Inflammatory macrophage (primary cell): Measurements from ENCODE around the gene TNIK.
A peak's percentile ranks its signal among the peaks of the same experiment; 100 is the strongest.

Experiments used
- DNase-seq, 2 donors: peaks; one replicate each; pipeline ENCODE4 v3.0.0-alpha.2; 2020 to 2022

The TNIK gene

DNA sequence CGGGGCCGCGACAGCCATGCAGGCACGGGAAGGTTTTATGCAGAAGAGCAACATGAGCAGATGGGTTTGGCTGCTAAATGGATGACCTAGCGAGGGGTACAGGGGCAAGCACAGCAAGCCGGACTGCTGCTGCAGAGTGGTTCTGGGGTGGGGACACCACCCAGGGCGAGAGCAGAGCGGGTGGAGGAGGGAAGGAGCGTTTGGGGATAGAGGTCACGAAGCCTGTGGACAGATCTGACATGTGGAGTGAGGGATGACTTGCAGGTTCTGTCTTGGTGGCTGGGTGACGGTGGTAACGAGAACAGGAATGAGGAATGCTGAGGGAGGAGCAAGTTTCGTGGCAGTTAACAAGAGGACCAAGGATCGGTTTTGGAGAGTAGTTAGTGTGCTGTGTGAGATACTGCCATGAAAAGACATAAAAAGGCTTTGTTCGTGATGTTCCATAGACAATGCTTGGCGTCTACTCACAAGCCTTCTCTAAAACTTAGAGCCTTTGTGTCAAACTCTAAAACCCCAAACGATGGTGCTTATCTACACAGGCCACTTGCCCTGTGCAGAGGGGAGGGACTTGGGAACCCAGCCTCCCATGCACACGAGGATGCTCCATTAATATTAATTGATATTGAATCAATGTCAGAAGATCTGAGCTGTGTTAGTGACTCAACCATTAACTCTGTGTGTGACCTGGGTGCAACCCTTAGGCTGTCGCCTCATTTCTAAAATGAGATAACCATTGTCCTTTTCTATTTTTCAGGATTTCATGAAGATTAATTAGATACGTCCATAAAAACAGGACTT is 301.0 kb downstream of the TNIK start:
- no peak for DNase-seq

DNA sequence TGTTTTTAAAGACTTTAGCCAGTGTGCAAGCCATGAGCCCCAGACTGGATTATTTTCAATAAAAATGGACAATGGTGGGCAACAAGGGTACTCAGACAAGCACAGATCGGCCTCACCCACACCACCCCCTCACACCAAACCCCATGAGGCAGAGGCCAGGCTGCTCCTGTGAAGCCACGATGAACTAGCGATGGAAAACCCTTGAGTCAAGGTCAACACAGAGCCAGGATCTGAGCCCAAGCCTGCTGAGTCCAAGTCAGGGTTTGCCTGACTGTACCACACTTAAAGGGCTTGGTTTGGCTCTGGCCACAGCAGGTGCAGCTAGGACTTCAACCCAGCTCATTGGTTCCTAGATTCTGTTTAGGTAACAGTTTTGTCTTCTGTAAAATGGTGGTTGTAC is 302.2 kb downstream of the TNIK start:
- no peak for DNase-seq

DNA sequence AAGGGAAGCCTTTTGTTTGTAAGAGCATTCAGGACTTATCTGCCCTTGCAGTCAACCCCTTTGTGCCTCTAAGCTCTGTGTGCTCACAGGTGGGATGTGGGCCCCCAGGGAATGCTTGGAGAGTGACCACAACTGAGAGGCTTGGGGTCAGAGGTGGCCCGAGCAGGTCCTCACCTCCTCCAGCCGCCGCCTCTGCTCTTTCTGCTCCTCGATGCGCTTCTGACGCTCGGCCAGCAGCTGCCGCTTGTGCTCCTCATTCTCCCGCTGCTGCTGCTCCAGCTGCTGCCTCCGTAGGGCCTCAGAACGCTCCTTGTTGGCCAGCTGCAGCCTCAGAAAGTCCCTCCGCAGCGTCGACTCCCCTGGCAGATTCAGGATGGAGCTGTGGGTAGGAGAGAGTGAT is 302.9 kb downstream of the TNIK start:
- DNase-seq: no peak

DNA sequence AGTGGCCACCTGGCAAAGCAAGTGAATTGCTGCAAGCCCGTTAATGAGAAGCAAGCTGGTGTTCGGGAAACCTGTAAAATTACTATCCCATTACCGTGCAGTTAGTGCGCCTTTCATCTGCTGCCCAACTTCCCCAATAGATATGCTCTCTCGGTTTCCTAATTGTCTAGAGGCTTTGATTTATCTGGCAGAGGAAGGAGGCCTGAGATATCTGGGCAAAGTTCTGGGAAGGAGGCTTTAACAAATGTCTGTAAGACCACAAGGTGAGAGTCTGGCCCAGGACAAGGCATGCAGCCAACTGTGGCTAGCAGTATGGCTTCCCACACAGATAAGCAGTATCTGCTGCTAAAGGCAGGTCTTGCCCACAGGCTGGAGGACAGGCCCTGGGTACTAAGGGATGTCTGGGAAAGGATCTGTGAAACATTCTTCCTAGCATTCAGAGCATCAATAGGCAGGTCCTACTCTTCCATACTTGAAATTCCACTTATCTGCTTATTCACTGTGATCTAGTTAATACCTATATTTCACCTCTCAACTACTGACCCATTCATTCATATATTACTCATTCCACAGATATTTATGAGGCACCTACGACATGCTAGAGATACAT is 303.7 kb downstream of the TNIK start:
- no peak for DNase-seq

DNA sequence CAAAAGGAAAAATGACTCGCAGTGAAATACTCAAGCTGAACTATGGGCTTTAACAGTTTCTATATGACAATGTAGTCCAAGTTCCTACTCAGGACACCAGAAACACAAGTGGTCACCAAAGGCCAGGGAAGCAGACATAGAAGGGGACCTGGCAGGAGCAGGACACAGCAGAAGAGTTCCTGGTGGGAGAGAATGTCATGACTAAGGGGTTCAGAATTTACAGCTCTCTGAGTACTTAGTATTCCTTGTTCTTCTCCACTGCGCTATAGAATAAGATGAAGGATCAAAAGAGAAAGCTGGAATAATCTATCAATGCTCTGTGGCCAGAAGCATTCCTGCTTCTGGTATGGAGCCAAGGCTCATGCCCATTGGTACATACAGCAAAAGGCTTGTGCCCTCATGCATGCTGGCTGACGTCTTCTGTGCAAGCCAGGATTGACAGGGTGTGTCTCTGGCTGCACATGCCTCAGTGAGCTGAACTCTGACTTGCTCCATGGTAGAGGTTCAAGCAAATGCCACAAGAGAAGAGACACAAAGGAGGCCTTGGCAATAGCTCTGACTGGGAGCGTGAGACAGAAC is 305.0 kb downstream of the TNIK start:
- no peak for DNase-seq

DNA sequence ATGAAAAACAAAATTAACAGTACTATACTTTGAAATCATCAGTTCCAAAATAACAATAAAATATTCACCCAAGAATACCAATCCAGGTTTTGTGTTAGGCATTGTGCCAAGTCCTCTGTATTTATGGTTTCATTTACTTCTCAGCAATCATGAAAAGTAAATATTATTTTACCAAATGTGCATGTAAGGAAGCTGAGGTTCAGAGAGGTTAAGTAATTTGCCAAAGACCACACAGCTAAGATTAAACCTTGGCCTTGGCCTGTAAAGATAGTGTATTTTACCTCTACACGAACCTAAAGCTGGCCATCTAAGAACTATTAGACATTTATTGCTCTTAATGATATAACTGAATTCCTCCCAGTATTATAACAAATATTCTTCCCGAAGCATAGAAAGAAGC is 309.3 kb downstream of the TNIK start:
- no peak for DNase-seq

DNA sequence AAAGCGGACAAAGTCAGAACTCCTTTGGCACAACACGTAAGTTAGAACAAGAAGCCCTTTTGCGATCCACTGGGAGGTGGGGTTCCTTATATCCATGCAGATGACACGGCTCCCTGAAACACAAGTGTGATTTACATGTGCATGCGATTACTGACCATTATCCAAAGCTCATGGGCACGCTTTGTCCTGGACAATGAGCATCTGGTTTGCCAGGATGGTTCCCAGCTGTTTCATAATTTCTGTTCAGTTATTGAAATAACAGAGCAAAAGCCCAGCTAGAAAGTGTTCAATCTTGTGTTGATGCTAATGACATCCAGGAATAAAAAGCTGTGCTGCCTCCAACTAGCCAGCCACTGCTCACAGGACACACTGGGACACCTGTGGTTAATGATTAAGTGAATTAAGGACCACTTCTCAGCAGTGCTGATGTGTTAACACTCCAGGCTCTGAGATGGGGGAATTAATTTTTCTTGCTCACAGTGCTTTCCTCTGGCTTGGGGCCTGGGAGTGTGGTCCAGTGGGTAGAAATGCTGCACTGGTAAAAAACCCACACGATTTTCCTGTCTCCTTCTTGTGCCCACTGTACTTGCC is 310.6 kb downstream of the TNIK start:
- DNase-seq: no peak

DNA sequence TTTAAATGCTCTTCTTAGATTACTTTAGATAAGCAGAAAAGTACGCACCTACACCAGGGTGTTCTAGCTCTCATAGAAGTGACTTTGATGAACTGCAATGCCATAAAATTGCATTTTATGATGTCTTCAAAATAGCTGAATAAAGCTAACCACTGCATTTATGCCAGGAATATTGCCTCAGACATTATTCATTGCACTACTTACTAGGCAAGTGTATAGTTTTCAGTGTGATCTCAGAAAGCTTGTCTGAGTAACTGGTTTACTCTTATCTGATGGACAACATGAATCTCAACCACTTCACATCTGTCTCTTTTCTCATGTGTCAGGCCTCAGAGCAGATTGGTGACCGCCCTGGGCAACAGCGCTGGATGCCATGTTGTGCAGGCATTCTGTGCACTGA is 314.4 kb downstream of the TNIK start:
- no peak for DNase-seq

DNA sequence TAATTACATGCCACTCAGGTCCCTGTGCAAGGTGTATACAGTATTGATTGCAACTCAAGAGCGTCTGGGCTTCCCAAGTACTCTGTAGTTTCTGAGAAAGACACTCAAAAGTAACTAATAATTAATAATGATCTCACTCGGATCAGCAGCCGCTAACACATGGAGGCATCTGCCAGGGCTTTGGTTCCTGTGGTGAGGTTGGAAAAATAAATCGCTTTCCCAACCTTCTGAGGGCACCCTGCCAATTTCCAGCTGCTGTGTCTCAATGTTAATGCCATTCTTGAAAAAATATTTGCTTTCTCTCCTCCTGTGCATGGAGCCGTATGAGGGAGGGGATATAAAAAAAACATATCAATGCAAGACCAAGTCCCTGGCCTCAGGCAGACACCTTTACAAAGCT is 317.2 kb downstream of the TNIK start:
- no peak for DNase-seq

DNA sequence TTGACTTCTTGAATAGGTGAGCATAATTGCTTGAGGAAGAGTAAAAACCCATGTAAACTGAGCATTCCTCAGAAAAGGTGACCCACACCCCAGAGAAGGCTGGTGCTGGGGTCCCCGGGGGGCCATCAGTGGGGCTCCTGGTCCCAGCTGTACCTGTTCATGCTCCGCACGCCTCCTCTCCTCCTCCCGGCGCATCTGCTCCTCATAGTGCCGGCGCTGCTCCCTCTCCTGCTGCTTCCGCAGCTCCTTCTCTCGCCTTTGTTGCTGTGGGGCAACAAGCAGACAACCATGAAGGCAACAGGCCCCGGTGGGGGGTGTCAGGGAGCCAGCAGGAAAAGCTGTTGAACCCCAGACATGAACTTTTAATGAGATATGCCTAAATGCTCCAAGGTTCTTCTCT is 320.0 kb downstream of the TNIK start:
- DNase-seq: no peak

DNA sequence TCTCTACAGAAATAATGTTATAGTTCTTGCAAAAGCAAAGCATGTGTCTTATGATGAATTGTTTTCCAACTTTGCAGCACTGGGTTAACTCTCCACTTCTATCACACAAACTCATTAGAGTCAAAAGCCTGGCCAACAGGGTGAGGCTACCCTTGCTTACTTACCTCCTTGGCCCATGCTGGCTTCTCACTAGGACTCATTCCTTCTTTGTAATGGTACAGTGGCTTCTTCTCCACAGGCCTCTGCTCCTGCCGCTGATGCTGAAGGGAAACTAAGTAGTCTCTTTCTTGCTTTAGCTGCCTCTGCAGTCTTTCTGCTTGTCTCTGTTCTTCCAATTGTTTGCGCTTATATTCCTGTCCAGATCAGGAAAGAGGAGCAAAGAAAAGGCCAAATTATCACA is 322.2 kb downstream of the TNIK start:
- no peak for DNase-seq

DNA sequence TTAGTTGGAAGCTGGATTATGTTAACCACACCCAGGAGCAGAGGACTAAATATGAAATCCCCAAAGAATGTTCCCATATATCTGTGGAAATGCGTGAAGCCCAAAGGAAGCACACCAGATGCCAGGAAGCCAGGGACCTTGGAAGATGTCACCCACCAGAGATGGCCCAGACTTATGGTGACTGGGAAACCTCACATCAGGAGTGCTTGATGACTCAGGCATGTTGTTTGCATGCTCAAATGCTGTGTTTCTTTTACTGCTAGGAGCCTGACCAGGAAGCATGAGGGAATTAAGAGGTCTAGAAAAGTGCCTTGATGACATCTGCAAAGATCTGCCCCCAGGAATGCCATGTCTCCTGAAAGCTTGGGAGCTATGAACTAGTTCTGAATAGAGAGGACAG is 324.7 kb downstream of the TNIK start:
- DNase-seq: no peak

DNA sequence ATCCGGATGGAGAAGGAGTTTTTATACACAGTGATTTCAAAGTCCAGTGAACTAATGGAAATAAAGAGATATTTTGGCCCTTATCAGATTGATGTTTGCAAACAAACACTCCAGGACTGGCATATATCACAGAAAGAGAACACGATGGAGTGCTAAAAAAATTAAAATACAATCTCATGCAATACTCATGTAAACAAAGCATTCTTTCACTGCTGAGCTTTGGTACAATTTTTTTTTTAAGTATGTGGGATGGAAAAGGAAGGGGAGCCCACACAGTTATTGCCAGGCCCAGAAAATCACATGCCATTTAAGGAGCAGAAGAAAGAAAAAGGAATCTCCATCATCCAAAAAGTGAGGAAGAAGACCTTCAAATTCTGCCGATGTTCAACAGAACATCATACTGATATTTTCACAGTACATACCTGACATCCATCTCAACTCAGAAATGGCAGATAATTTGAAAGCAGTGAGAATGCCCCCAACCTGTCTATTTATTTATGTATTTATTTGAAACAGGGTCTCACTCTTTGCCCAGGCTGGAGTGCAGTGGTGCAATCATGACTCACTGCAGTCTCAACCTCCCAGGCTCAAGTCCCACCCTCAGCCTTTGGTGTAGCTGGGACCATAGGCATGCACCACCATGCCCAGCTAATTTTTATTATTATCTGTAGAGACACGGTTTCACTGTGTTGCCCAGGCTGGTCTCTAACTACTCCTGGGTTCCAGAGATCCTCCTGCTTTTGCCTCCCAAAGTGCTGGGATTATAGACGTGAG is 326.2 kb downstream of the TNIK start:
- peak; percentile 18 to 21 for DNase-seq

DNA sequence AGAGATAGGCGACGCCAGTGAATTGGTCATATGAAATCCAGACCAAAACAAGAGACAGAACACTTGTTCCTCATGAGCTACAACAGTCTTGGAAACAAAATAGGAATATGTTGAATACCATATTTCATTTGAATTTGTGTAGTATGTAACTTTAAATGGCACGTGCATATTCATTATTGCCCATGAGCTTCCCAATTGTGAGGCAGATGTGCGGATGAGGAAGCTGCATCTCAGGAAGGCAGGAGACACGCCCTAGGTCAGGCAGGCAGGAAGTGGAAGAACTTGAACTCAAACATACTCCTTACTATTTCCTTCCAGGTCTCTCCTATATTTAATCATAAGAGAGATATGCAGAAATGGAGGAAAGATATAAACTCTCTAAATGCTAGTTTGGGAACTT is 326.9 kb downstream of the TNIK start:
- peak; percentile 45 to 49 for DNase-seq

DNA sequence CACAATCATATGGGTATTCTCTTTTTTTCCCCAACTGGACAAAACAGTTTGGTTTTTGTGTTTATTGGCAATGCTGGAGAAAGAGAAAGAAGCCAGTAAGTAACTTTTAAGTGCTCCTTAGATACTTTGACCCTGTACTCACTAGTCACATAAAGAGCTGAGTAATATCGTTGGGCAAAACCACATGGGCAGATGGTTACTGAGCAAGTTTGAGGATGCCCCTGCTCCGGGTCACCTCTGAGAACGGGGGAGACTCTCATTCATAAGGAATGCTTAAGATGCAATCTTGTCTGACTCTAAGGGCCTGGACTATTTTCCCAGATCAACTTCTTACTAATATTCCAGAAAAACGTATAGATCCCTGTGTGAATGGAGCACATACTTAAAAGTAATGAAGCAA is 327.3 kb downstream of the TNIK start:
- no peak for DNase-seq

DNA sequence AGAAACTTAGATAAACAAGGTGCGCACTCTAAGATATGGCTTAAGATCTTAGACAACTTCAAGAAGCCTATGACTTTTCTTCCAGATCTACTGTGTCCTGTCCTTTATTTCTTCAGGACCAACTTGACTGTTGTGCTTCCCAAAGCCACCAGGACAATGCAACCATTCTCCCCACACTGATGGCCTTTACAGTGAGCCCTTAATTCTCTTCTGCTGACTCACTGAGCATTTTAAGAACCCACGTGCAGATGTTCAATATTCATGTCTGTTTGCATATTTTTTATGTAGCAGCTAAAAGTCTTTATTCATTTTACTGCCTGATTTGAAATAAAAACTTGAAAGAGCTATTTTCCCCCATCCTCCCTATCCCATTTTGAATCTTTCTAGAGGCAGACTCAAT is 330.4 kb downstream of the TNIK start:
- DNase-seq: no peak

DNA sequence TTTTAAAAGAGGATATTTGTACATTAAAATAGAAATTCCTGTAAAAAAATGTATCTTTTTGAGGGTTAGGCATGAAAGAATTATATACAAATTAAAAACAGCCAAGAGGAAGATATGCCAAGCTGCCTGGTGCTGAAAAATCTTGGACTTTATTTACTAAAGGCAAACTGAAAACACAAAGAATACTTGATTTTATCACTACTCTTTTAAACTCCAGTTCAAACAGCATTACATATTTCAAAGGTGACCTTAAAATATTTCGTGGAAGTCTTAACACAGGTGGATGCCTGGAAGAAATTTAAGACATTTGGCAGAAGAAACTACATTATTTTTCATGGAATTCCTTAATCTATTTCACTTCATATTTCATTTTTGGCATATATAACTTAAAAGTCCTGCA is 332.6 kb downstream of the TNIK start:
- no peak for DNase-seq

DNA sequence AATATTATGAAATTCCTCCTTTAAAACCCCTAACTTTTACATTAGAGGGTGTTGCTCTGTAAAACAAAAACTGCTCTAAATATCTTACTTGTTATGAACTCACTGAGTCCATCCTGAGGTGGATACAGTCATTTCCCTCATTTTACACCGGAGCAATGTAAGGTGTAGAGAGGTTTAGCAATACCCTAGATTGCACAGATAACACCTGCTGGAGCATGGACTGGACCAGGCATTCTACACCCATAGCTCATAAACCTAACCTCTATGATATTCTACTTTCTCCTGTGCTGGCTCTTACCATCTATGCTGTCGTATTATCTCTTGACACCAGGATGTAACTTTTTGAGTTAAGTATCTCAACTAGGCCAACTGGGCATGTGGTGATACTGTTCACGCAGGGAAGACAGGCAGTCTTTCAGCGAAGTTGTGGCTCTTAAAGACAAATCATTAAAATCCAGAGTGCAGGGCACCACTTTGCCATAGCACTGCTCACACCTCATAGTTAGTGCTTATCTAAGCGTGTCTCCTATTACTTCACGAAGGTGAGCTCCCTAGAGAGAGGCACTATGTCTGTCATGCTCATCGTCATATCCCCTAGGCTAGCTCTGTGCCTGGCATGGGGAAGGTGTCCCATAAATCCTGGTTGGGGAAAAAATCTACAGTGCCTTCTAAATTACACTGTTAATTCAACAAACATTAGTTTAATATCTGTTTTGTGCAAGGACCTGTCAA is 333.6 kb downstream of the TNIK start:
- no peak for DNase-seq

DNA sequence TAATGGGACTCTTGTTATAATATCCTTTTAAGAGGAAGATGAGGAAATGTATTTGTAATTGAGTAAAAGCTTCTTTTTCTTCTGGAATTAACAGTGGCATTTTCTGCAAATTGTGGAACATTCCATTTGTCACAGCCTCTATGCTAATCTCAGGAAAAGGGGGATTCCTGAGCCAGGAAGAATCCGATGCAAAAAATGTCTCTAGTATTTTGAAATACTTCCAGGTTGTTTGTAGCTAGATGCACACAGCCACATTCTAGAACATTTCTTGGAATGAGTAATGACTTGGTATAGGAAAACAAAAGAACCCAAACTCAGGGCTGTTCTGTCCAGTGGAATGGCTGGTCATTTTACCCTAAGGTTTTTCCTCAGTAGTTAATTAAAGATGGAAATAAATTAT is 335.2 kb downstream of the TNIK start:
- DNase-seq: no peak

DNA sequence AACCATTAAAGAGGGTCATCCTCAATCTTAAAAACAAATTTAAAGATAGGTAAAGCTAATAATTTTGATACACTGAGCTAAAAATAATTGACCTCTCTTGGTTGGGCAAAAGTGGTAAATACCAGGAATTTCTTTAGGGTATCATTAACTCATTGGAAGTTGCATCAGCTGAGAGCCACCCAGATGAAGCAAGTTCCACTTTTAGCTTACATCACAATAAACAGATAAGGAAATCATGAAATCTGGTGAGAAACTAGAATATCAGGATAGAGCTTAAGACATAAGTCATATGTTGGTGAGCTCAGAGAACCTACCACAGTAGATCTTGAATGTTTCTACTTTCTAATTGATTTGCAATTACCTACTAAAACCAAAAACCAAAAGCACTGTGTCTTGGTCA is 336.3 kb downstream of the TNIK start:
- peak; percentile 52 to 69 for DNase-seq

DNA sequence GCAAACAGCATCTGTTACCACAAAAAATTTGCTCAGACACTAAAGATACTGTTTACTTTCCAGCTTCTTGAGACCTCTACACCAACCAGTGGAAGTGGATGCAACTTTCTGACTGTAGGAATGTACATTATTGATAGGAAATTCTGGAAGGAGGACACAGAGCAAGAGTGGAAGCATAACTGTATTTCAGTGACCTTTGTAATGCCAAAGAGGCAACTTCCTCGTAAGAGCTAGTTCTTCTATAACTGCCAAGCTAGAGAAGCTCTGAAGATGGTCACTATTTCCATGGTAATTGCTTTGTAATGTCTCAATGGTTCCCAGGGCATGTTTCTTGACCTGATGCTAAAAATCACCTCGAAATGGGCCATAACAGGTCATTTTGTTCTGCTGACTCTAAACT is 337.3 kb downstream of the TNIK start:
- peak; percentile 48 to 51 for DNase-seq

DNA sequence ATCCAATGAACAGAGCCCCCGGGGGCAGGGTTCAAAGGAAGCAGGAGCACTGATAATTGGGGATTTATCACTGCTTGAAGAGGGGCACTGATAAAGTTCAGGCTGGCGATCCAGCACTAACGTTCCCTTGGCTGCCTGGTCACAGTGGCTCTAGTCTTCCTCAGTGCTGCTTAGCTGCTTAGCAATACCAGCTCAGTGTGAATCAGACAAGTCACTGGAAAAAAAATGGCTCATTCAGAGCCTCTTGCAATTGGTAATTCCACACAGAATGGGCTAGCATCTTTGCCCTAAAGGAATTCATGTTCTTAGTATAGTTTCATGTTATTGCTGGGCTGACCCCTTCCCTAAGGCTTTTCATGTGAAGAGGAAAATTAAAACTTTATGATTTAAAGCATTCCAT is 338.0 kb downstream of the TNIK start:
- DNase-seq: no peak
